HepG2 (cell line): ENCODE measurements around the gene TRIP6. TPM values are rescaled to one million over a fixed set of nuclear protein-coding genes. Genes with fewer than 3 reads are reported as not detected.

Experiments
- BCL6 ChIP-seq: IDR thresholded peaks from 2 replicates; pipeline ENCODE4 v1.6.1; 2016; ENCODE audit warnings: missing genetic modification reagents, missing compliant biosample characterization
- BORCS8-MEF2B ChIP-seq: sonication (generic); formaldehyde crosslinking; IDR thresholded peaks from 2 replicates; pipeline ENCODE4 v1.8.0; 2022; ENCODE audit warnings: mild to moderate bottlenecking, missing genetic modification reagents
- CHD2 ChIP-seq: IDR thresholded peaks from 2 replicates; pipeline ENCODE4 v1.6.1; 2011; ENCODE audit warnings: low read depth, low read length, improper control_type of control experiment
- DNMT1 ChIP-seq: sonication (generic); formaldehyde crosslinking; IDR thresholded peaks from 2 replicates; pipeline ENCODE4 v1.5.1; 2020; ENCODE audit warnings: mild to moderate bottlenecking, missing genetic modification reagents
- ERF ChIP-seq: IDR thresholded peaks from 2 replicates; pipeline ENCODE4 v1.6.1; 2018; ENCODE audit warnings: missing biosample characterization, missing genetic modification reagents
- KDM5A ChIP-seq: fragments of 200-600 bp; sonication (generic); IDR thresholded peaks from 2 replicates; pipeline ENCODE4 v1.7.0; 2018; ENCODE audit warnings: antibody characterized with exemption, mild to moderate bottlenecking, low read length, borderline replicate concordance
- KIAA2018 ChIP-seq: sonication (generic); formaldehyde crosslinking; IDR thresholded peaks from 2 replicates; pipeline ENCODE4 v1.5.0; 2020; ENCODE audit warnings: mild to moderate bottlenecking, missing genetic modification reagents, borderline replicate concordance
- SAFB2 ChIP-seq: sonication (generic); formaldehyde crosslinking; IDR thresholded peaks from 2 replicates; pipeline ENCODE4 v1.5.1; 2020; ENCODE audit warnings: missing genetic modification reagents, low read depth, mild to moderate bottlenecking, borderline replicate concordance
- SNAI1 ChIP-seq: sonication (generic); formaldehyde crosslinking; IDR thresholded peaks from 2 replicates; pipeline ENCODE4 v1.5.0; 2020; ENCODE audit warnings: mild to moderate bottlenecking, missing genetic modification reagents, borderline replicate concordance
- ZFP37 ChIP-seq: sonication (generic); formaldehyde crosslinking; IDR thresholded peaks from 2 replicates; pipeline ENCODE4 v1.4.0; 2020; ENCODE audit warnings: missing genetic modification reagents, borderline replicate concordance
- ZNF331 ChIP-seq: sonication (generic); formaldehyde crosslinking; IDR thresholded peaks from 2 replicates; pipeline ENCODE4 v1.4.0; 2020; ENCODE audit warnings: missing genetic modification reagents
- ZNF503 ChIP-seq: sonication (generic); formaldehyde crosslinking; IDR thresholded peaks from 2 replicates; pipeline ENCODE4 v1.4.0; 2020; ENCODE audit warnings: missing genetic modification reagents
- ZNF564 ChIP-seq: sonication (generic); formaldehyde crosslinking; IDR thresholded peaks from 2 replicates; pipeline ENCODE4 v1.8.1; 2023; ENCODE audit warnings: mild to moderate bottlenecking, missing genetic modification reagents
- polyA plus RNA-seq, 8 experiments: library from polyadenylated mRNA; depleted of rRNA in 3 of 8; stranded (reverse) in 7 of 8; unstranded in 1 of 8; fragments of >200 nt; fragmentation: Illumina TruSeq in 4 of 8; extraction: Trizol in 4 of 8; gene quantifications; 2 replicates each; pipeline versions ENCODE4 v1.2.1 to v1.2.3, GENCODE V29; 2011 to 2016; ENCODE audit warnings: low read depth in 4 of 8, missing spikeins in 1 of 8, mixed read lengths in 1 of 8; ENCODE audit not compliant: insufficient read depth in 1 of 8
- total RNA-seq, 5 experiments: library from RNA; depleted of rRNA; stranded (reverse); fragments of >200 nt; fragmentation: Illumina TruSeq; extraction: Trizol; gene quantifications; 2 replicates each; pipeline ENCODE4 v1.2.3, GENCODE V29; 2016; ENCODE audit warnings: low read depth in 1 of 5
- TF ChIP-seq, protein P1 (sequence below): sonication (generic); formaldehyde crosslinking; IDR thresholded peaks from 2 replicates; pipeline ENCODE4 v1.4.0; 2020; ENCODE audit warnings: mild to moderate bottlenecking, low read depth, missing genetic modification reagents

TRIP6 gene
- total and polyA plus RNA-seq, 2 of the 13 experiments (the other 11 are each of a cell fraction or from before 2014, with no cell fraction given): 0.34 to 0.38 TPM

DNA sequence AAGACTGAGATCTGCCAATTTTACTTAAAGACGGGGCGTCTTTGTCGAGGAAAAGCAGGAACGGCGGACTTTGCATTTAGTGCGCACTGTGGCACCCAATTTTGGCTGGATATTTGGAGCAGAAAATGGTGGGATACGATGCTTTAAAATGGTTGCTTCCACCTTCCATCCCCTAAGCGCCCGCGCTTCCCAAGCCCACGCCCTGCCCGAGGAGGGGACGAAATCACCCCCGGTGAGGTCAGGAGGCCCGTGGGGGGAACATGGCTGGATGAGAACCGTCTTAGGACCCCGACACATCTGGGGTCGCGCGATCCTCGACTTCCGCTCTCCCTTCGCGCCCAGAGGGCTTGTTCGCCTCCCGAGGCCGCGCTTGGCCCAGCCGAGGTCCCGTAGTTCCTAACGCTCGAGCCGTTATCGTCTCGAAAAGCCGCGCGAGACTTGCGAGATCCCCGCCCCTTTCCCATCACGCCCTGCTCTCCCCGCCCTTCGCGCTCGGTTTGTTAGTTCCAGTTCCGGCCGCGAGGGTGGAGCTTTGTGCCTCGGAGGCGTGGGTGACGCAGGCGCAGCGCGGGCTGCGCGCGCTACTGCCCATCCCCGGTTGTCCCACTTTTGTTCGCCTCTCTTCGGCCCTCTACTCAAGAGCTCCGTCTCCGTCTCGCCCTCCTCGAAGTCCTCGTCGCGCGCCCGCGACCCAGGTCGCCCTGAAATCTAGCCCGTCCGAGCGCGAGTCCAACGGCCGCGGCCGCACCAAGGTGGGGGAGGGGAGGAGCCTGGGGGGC, 7.6 kb downstream of the TRIP6 start, which contains the start of gene SRRT (continued):
- TF ChIP-seq BCL6 (CRISPR knock-in tag) (no peak; the same call in 1 of the 2 replicates), SNAI1 (CRISPR knock-in tag) (no peak), ZFP37 (CRISPR knock-in tag) (0 out of 2 replicates have a peak, but pooled peaks have one; percentile 8), BORCS8-MEF2B (CRISPR knock-in tag) (peak; percentile 91), CHD2 (peak; percentile 95), ERF (CRISPR knock-in tag) (peak; percentile 67; the same call in 1 of the 2 replicates), KDM5A (peak; percentile 81; the same call in 1 of the 2 replicates), SAFB2 (CRISPR knock-in tag) (peak; percentile 66; the same call in 1 of the 2 replicates), KIAA2018 (no peak), ZNF331 (peak; percentile 57; the same call in 1 of the 2 replicates), DNMT1 (CRISPR knock-in tag) (no peak), ZNF503 (CRISPR knock-in tag) (no peak), ZNF564 (CRISPR knock-in tag) (peak; percentile 96)
- TF ChIP-seq, protein P1, sequence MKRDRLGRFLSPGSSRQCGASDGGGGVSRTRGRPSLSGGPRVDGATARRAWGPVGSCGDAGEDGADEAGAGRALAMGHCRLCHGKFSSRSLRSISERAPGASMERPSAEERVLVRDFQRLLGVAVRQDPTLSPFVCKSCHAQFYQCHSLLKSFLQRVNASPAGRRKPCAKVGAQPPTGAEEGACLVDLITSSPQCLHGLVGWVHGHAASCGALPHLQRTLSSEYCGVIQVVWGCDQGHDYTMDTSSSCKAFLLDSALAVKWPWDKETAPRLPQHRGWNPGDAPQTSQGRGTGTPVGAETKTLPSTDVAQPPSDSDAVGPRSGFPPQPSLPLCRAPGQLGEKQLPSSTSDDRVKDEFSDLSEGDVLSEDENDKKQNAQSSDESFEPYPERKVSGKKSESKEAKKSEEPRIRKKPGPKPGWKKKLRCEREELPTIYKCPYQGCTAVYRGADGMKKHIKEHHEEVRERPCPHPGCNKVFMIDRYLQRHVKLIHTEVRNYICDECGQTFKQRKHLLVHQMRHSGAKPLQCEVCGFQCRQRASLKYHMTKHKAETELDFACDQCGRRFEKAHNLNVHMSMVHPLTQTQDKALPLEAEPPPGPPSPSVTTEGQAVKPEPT: peak; percentile 71
